Measurements from ENCODE around the gene CT45A5. TPM values are rescaled to one million over a fixed set of nuclear protein-coding genes. Genes with fewer than 3 reads are reported as not detected.
"Not testable (repeated sequence)": the region's sequence is repeated elsewhere in the genome, so short reads cannot be mapped to it uniquely, and the experiment has no call there.

Gene CT45A5
- total RNA-seq (2021) (not detected in 2 replicates), Bru-seq, nascent RNA (not detected), BruChase-seq, experiment 1, labeled RNA remaining after a 2-hour chase (not detected), BruChase-seq, experiment 2, labeled RNA remaining after a 6-hour chase (not detected)
- long read RNA-seq = 0 reads

- H3K4me1 ChIP-seq (ENCODE audit: insufficient read depth, low read length, poor library complexity, severe bottlenecking); intact Hi-C loops (cut with micrococcal nuclease; ENCODE audit: unreplicated experiment); H3K36me3 ChIP-seq (ENCODE audit: insufficient read depth, low read length, poor library complexity, severe bottlenecking); BruUV-seq (replicated peaks); H3K27me3 ChIP-seq (replicated peaks; ENCODE audit: insufficient read depth, low read depth, low read length, poor library complexity); POLR2A ChIA-PET (ENCODE audit: low non-redundant PET); H3K4me3 ChIP-seq (ENCODE audit: low read depth, low read length, poor library complexity, severe bottlenecking); H3K27ac ChIP-seq (ENCODE audit: low read depth, low read length, poor library complexity, severe bottlenecking); CTCF ChIA-PET; DNase-seq (ENCODE audit: low spot score); H3K9me3 ChIP-seq (ENCODE audit: low read depth, low read length, poor library complexity, severe bottlenecking): not testable (repeated sequence)
These were observed at the start of gene CT45A5 for GRCh38 chrX:135785403-135785802. Gene CT45A5, minus strand, starts transcription at chrX:135785503. Its CDS starts 3,774 bp downstream, at chrX:135781729.

- H3K4me3 ChIP-seq (ENCODE audit: low read depth, low read length, poor library complexity, severe bottlenecking); H3K4me1 ChIP-seq (ENCODE audit: insufficient read depth, low read length, poor library complexity, severe bottlenecking); H3K27me3 ChIP-seq (replicated peaks; ENCODE audit: insufficient read depth, low read depth, low read length, poor library complexity); H3K36me3 ChIP-seq (ENCODE audit: insufficient read depth, low read length, poor library complexity, severe bottlenecking); DNase-seq (ENCODE audit: low spot score); H3K27ac ChIP-seq (ENCODE audit: low read depth, low read length, poor library complexity, severe bottlenecking); POLR2A ChIA-PET (ENCODE audit: low non-redundant PET); H3K9me3 ChIP-seq (ENCODE audit: low read depth, low read length, poor library complexity, severe bottlenecking); intact Hi-C loops (cut with micrococcal nuclease; ENCODE audit: unreplicated experiment); BruUV-seq (replicated peaks); CTCF ChIA-PET: not testable (repeated sequence)
These were observed 34.6 kb upstream of the CT45A5 start, which contains the start of gene CT45A2 for GRCh38 chrX:135819912-135820311. Gene CT45A2, minus strand, starts transcription at chrX:135820012. Its CDS starts 3,747 bp downstream, at chrX:135816265.

- intact Hi-C loops (cut with micrococcal nuclease; ENCODE audit: unreplicated experiment); BruUV-seq (replicated peaks); H3K9me3 ChIP-seq (ENCODE audit: low read depth, low read length, poor library complexity, severe bottlenecking); H3K4me1 ChIP-seq (ENCODE audit: insufficient read depth, low read length, poor library complexity, severe bottlenecking); H3K36me3 ChIP-seq (ENCODE audit: insufficient read depth, low read length, poor library complexity, severe bottlenecking); POLR2A ChIA-PET (ENCODE audit: low non-redundant PET); H3K4me3 ChIP-seq (ENCODE audit: low read depth, low read length, poor library complexity, severe bottlenecking); CTCF ChIA-PET; H3K27ac ChIP-seq (ENCODE audit: low read depth, low read length, poor library complexity, severe bottlenecking); DNase-seq (ENCODE audit: low spot score); H3K27me3 ChIP-seq (replicated peaks; ENCODE audit: insufficient read depth, low read depth, low read length, poor library complexity): not testable (repeated sequence)
These were observed 17.4 kb upstream of the CT45A5 start, which contains the start of gene CT45A6 for GRCh38 chrX:135802687-135803086. Gene CT45A6, minus strand, starts transcription at chrX:135802787. Its CDS starts 3,794 bp downstream, at chrX:135798993.

GRCh38 chrX:135768091-135768490 lies 17.2 kb downstream of the CT45A5 start, which contains the start of gene CT45A3:
Gene CT45A3, minus strand, starts transcription at chrX:135768191. Its CDS starts 3,747 bp downstream, at chrX:135764444.
- H3K4me3 ChIP-seq (ENCODE audit: low read depth, low read length, poor library complexity, severe bottlenecking); CTCF ChIA-PET; intact Hi-C loops (cut with micrococcal nuclease; ENCODE audit: unreplicated experiment); POLR2A ChIA-PET (ENCODE audit: low non-redundant PET); BruUV-seq (replicated peaks); H3K27me3 ChIP-seq (replicated peaks; ENCODE audit: insufficient read depth, low read depth, low read length, poor library complexity); H3K27ac ChIP-seq (ENCODE audit: low read depth, low read length, poor library complexity, severe bottlenecking); H3K36me3 ChIP-seq (ENCODE audit: insufficient read depth, low read length, poor library complexity, severe bottlenecking); H3K9me3 ChIP-seq (ENCODE audit: low read depth, low read length, poor library complexity, severe bottlenecking); DNase-seq (ENCODE audit: low spot score); H3K4me1 ChIP-seq (ENCODE audit: insufficient read depth, low read length, poor library complexity, severe bottlenecking): not testable (repeated sequence)

- H3K27ac ChIP-seq (ENCODE audit: low read depth, low read length, poor library complexity, severe bottlenecking); H3K4me1 ChIP-seq (ENCODE audit: insufficient read depth, low read length, poor library complexity, severe bottlenecking); H3K4me3 ChIP-seq (ENCODE audit: low read depth, low read length, poor library complexity, severe bottlenecking); H3K36me3 ChIP-seq (ENCODE audit: insufficient read depth, low read length, poor library complexity, severe bottlenecking); POLR2A ChIA-PET (ENCODE audit: low non-redundant PET); intact Hi-C loops (cut with micrococcal nuclease; ENCODE audit: unreplicated experiment); DNase-seq (ENCODE audit: low spot score); H3K27me3 ChIP-seq (replicated peaks; ENCODE audit: insufficient read depth, low read depth, low read length, poor library complexity); H3K9me3 ChIP-seq (ENCODE audit: low read depth, low read length, poor library complexity, severe bottlenecking); CTCF ChIA-PET; BruUV-seq (replicated peaks): not testable (repeated sequence)
These were observed 40.6 kb downstream of the CT45A5 start for GRCh38 chrX:135744739-135745138.

Measured in A673 (cell line).